ENCODE data around the gene UGT2A2.
"Not testable (repeated sequence)": the region's sequence is repeated elsewhere in the genome, so short reads cannot be mapped to it uniquely, and the experiment has no call there.

The UGT2A2 gene

DNA sequence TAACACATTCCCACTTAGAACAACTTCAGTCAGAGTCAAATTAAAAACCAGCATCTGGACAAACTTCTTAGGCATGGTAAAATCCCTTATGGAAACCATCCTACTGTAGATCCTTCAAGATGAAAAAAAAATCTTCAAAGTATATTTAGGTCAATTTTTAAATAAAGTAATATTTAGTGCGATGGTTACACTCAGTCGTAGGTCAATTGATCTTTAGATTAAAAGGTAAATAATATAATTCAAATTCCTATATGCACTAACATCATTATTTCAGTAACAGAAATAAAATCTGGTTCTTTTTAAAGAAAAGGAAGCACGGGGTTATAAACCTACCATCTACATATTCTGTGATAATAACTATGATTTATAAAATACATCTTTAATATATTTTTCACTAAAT is at the start of gene UGT2A2:
UGT2A2 (minus strand) TSS at position 101 of the 400 bp plus-strand sequence; CDS start at position 99, 2 bp downstream.
- DNase-seq = no peak

GRCh38 chr4:69684804-69685203 is 45.4 kb upstream of the UGT2A2 start:
- no peak for DNase-seq

GRCh38 chr4:69668680-69669079 is 29.2 kb upstream of the UGT2A2 start:
- no peak for DNase-seq

DNA sequence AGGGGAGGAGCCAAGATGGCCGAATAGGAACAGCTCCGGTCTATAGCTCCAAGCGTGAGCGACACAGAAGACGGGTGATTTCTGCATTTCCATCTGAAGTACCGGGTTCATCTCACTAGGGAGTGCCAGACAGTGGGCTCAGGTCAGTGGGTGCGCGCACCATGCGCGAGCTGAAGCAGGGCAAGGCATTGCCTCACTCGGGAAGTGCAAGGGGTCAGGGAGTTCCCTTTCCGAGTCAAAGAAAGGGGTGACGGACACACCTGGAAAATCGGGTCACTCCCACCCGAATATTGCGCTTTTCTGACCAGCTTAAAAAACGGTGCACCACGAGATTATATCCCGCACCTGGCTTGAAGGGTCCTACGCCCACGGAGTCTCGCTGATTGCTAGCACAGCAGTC is 24.6 kb upstream of the UGT2A2 start:
- not testable (repeated sequence) for DNase-seq

- DNase-seq = not testable (repeated sequence)
Observed at GRCh38 chr4:69661130-69661803, 21.8 kb upstream of the UGT2A2 start.

- DNase-seq = no peak
Observed at GRCh38 chr4:69658133-69658532, 18.7 kb upstream of the UGT2A2 start.

DNA sequence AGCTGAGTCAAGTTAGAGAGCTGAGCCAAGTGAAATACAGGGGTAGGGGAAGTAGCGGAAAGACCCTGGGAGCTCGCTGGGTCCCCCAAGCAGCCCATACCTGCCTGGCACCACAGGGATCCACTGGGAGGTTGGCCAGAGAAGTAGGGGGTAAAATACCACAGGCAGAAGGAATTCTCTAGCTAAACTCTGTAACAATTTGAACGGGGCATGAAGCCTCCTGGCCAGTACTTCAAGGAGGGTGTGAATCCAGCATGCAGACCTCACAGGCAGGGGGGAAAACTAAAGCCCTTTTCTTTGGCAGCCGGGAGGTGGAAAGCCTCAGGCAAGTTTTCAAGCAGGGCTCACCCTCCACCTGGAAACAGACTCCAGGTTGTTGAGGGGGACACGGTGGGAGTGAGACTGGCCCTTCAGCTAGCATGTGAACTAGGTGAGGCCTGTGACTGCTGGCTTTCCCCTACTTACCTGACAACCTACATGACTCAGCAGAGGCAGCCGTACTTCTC is 17.3 kb upstream of the UGT2A2 start:
- DNase-seq = no peak

- no peak for DNase-seq
Observed at GRCh38 chr4:69653147-69653546, 13.7 kb upstream of the UGT2A2 start, which contains the start of gene UGT2A1. Gene UGT2A1, minus strand, starts transcription at chr4:69653247. Its CDS starts 5,603 bp downstream, at chr4:69647644.

- no peak for DNase-seq
Observed at GRCh38 chr4:69650872-69651271, 11.4 kb upstream of the UGT2A2 start.

GRCh38 chr4:69649629-69650028 is 10.2 kb upstream of the UGT2A2 start:
- no peak for DNase-seq

DNA sequence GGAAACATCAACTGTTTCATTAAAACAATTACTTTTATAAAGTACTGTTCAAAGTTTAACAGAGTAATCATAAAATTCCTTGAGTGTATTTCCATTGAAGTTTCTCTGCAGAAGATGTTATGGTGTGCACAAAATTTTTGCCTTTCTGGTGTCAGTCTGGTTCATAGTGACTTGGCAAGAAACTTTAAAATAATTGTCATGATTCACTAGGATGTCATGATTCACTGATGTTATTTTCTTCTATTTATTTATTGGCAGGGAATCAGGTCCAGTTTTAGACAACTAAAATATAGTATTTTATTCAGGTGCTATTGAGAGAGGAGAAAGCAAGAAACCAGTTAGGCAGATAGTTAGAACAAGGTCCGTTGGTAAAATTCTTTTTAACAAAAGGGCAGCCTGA is 9.8 kb upstream of the UGT2A2 start:
- DNase-seq = no peak

- no peak for DNase-seq
Observed at GRCh38 chr4:69642961-69643360, 3.5 kb upstream of the UGT2A2 start.

DNA sequence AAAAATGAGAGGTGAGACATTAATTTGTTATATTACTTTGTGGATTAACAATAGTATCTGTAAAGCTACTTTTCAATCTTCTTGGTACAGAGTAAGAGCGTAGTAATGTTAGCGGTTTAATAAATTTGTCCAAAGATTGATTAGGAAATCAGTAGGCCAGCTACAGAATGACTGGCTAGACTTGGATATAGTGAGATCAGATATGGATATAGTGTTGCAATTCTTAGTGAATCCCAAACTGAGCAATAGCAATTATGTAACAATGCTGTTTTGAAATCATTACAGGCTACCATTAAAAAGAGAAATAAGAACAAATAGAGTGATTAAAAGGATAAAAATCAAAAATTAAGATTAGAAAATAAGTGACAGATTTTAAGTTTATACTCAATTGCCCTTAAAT is 847 bp upstream of the UGT2A2 start:
- DNase-seq = no peak

- DNase-seq = no peak
Observed at GRCh38 chr4:69617083-69617694, 22.3 kb downstream of the UGT2A2 start.

DNA sequence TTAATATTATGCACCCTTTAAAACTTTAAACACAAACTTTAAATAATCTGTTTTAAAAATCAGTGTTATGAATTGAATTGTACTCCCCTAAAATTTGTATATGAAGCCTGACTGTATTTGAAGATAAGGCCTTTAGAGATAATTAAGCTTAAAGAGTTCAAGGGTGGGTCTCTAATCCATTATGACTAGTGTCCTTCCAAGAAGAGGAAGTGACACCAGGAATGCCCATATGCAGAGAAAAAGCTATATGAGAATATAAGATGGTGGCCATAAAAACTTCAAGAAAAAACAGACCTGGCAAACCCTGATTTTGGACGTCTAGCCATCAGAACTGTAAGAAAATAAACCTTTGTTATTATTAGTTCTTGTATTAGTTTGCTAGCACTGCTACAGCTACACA is 29.0 kb downstream of the UGT2A2 start:
- no peak for DNase-seq

- DNase-seq = no peak
Observed at GRCh38 chr4:69601065-69601464, 38.4 kb downstream of the UGT2A2 start.

GRCh38 chr4:69600013-69600412 is 39.4 kb downstream of the UGT2A2 start:
- DNase-seq = no peak

DNA sequence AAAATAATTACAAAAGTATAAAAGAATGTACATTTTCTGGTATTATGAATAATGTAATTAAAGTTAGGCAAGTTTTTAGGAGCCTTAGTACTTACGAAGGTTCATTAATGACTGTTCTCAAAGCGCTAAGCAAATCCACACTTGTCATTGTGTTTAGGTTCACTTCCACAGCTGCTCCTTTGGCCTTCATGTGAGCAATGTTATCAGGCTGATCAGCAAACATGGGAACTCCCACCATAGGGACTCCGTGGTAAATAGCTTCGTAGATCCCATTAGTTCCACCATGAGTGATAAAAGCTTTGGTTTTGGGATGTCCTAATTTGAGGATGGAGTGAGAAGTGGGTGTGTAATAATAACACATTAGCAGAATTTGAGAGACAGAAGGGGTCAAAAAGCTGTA is 45.1 kb downstream of the UGT2A2 start:
- DNase-seq = no peak

DNA sequence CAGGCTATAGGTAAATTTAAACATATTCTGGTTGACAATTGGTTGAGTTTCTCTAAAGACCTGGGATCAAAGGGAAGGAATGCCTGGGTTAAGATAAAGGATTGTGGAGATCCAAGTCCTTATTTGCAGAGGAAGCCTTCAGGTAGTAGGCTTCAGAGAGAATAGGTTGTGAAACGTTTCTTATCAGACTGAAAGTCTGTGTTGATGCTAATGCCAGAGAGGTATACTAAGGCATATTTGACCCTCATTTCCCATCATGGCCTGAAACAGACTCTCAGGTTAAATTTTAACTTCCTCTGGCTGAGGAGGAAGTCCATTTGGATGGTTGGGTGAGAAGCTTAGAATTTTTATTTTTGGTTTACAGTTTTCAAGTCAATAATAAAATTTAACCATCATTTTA is 48.1 kb downstream of the UGT2A2 start:
- no peak for DNase-seq

DNA sequence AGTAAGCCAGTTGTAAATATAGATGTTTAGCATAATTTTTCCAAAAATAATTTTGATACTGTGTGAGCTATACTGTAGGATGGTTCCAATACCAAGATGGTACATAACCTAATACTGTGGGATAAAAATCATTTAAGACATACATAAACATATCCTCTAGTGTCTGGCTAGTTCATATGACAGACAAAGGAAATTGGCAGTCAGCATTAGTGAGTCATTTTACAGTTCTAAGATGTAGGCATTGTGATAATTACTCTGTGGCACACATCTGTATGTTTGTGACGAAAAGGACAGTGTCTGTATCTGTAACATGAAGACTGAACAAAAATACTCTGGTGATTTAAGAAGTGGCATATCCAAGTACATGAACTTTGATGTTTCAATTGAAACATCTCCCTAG is 49.6 kb downstream of the UGT2A2 start:
- DNase-seq = no peak

DNA sequence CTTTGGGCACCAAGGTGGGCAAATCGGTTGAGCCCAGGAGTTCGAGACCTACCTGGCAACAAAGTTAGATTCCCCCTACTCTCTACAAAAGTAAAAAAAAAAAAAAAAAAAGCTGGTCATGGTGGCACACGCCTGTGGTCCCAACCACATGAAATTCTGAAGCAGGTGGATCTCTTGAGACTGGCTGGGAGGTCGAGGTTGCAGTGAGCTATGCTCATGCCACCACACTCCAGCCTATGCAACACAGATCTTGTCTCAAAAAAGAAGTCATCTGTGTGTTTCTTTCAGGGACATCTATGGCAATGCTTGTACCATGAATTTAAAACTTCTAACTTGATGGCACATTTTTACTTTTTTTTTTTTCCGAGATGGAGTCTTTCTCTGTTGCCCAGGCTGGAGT is 55.3 kb downstream of the UGT2A2 start:
- DNase-seq = no peak

DNA sequence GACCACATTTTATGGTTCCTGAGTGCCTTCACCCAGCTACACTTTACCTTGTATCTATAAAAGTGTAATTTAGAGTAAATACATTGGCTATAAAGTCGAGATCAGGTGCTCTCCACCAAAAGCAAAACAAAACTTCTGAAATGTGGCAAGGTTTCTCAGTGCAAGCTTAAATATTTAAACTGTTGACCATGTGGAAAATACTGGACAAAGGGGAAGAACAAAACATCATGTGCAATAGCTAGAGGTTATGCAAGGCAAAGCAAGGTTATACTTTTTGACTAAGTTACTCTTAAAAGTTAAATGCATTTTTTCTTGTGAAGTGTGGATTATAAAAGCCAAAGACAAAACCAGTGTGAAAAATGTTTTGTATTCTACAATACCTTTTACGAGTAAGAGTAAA is 55.9 kb downstream of the UGT2A2 start:
- no peak for DNase-seq

GRCh38 chr4:69577245-69577644 is 62.2 kb downstream of the UGT2A2 start:
- no peak for DNase-seq

DNA sequence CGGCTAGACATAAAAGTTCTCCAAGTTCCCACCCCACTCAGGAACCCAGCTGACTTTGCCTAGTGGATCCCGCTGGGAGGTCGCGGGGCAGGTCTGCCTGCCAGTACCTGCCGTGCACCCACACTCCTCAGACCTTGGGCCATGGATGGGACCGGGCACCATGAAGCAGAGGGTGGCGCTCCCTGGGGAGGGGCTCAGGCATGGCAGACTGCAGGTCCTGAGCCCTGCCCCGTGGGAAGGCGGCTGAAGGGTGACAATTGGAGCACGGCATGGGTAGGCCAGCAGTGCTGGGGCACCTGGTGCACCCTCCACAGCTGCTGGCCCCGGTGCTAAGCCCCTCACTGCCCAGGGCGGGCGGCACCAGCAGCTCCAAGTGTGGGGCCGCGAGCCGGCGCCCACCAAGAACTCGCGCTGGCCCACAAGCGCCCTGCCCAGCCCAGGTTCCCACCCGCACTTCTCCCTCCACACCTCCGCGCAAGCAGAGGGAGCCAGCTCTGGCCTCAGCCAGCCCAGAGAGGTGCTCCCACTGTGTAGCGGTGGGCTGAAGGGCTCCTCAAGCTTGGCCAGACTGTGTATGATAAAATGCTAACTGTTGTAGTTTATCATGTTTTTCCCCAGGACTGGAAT is 63.1 kb downstream of the UGT2A2 start:
- no peak for DNase-seq
